Skeletal muscle satellite cell (primary cell): ENCODE results near the gene MDH2. TPM values are rescaled to one million over a fixed set of nuclear protein-coding genes. Genes with fewer than 3 reads are reported as not detected.
A peak's percentile ranks its signal among the peaks of the same experiment; 100 is the strongest.
"Not testable (repeated sequence)": the region's sequence is repeated elsewhere in the genome, so short reads cannot be mapped to it uniquely, and the experiment has no call there.

Source experiments
- H3K27me3 ChIP-seq: 2 replicates; pipeline ENCODE4 v1.7.0; 2013; ENCODE audit warnings: low read length; ENCODE audit not compliant: control insufficient read depth, insufficient read depth
- H3K36me3 ChIP-seq: 2 replicates; pipeline ENCODE4 v1.7.0; 2013; ENCODE audit warnings: mild to moderate bottlenecking, control low read depth, low read length; ENCODE audit not compliant: insufficient read depth
- H3K4me1 ChIP-seq: 2 replicates; pipeline ENCODE4 v1.7.0; 2013; ENCODE audit warnings: low read length; ENCODE audit not compliant: control insufficient read depth, insufficient read depth
- H3K4me2 ChIP-seq: 2 replicates; pipeline ENCODE4 v1.7.0; 2013; ENCODE audit warnings: mild to moderate bottlenecking, low read length
- H3K4me3 ChIP-seq: 2 replicates; pipeline ENCODE4 v1.7.0; 2013; ENCODE audit warnings: low read length
- H3K9ac ChIP-seq: 2 replicates; pipeline ENCODE4 v1.7.0; 2013; ENCODE audit warnings: mild to moderate bottlenecking, low read depth, low read length, moderate library complexity
- H3K9me3 ChIP-seq: replicated peaks from 2 replicates; pipeline ENCODE4 v1.7.0; 2013; ENCODE audit warnings: mild to moderate bottlenecking, control low read depth, low read length
- total RNA-seq: library from RNA; depleted of rRNA; stranded (reverse); fragments of >200 nt; gene quantifications from 2 replicates; pipeline ENCODE4 v1.2.3, GENCODE V29; 2012; rRNA removed

MDH2 gene, protein sequence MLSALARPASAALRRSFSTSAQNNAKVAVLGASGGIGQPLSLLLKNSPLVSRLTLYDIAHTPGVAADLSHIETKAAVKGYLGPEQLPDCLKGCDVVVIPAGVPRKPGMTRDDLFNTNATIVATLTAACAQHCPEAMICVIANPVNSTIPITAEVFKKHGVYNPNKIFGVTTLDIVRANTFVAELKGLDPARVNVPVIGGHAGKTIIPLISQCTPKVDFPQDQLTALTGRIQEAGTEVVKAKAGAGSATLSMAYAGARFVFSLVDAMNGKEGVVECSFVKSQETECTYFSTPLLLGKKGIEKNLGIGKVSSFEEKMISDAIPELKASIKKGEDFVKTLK
- 43.9 and 50.2 TPM in 2 replicates for total RNA-seq

DNA sequence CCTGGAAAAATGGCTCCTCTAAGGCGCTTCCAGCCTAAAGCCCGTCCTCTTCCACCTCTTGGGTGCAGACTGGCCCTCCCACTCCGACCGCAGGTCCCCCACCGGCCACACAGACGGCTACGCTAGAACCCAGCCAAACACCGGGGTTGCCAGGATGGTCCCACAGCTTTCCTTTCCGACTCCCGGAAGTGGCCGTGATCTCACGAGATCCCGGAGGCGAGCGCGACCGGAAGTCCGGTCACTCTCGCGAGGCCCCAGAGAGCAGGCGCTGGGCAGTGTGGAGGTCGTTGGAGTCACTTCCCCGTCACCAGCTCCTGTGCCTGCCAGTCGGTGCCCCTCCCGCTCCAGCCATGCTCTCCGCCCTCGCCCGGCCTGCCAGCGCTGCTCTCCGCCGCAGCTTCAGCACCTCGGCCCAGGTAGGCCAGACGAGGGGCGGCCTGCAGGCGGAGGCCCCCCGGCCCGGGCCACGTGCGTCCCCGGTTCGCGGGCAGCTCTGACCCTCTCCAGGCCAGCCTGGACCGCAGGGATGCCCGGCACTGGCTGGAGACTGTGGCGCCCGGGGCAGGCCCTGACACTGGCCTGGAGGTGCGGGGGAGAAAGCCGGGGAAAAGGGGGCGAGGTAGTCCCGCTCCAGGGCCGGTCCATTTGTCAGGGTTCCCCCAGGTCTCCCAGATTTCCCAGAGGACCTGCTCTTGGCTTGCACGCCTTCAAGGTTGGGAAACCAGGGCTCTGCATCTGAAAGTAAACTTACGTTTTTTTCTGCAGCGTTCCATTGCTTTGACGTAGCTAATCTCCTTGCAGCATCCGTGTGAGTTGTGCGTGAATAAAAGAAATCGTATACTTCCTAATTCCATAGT lies at the start of gene MDH2, which contains the start of gene STYXL1:
Gene MDH2 (plus strand): TSS at position 296 of the 857 bp plus-strand sequence. CDS start 55 bp downstream, at position 351.
Gene STYXL1 (minus strand): TSS at position 190 of the 857 bp plus-strand sequence. CDS start 17,477 bp downstream, outside the sequence.
- Histone ChIP-seq H3K4me1 (peaks cover 5% of the 10 kb centered on the region), H3K36me3 (peaks cover 11% of the 10 kb centered on the region), H3K27me3 (no peaks in the 10 kb centered on the region), H3K4me2 (peak within 1 kb of the TSS; percentile 84), H3K9me3 (no peaks in the 10 kb centered on the region), H3K9ac (peak within 1 kb of the TSS; percentile 99), H3K4me3 (peak within 1 kb of the TSS; percentile 99)

DNA sequence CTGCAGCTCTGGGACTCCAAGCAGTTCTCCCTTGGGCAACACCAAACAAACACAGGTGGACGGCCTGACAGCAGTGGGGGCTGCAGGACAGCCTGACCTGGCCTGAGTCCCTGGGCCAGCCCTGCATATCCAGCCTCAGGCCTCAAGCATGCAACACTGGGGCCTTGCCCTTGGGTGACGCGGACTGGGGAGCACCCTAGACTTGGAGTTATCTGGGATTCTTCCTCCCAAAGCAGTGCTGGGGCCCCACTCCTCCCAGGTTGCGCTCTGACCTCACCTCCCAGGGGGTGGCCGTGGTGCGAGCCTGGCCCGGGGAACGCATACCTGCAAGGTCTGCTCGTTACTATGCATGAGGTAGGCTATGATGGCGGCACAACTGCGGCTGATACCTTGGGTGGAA lies 47.3 kb upstream of the MDH2 start:
- Histone ChIP-seq H3K27me3 (no peaks in the 10 kb centered on the region), H3K9ac (no peak overlapping the region), H3K9me3 (no peaks in the 10 kb centered on the region), H3K4me3 (no peak overlapping the region), H3K4me2 (no peak overlapping the region), H3K36me3 (peaks cover 35% of the 10 kb centered on the region), H3K4me1 (no peaks in the 10 kb centered on the region)

DNA sequence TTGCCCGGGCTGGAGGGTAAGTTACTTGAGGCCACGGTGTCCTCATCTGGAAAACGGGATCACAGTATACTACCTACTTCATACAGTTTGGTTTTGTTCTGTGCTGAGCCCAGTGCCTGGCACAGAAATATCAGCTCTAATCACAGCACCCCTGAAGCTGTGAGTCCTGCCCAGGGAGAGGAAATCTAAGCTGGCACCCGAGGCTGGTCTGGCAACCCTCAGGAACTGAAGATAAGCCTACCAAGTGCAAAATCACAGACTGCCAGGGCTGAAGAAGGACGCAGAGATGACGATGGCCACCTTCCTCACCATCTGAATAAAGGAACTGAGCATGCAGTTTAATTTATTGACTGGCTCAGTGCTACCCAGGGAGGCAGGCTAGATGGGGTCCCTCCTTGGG lies 45.8 kb upstream of the MDH2 start:
- no peak overlapping the region for H3K9ac ChIP-seq
- no peak overlapping the region for H3K4me3 ChIP-seq
- H3K4me2 ChIP-seq: no peak overlapping the region
- no peaks in the 10 kb centered on the region for H3K27me3 ChIP-seq
- no peaks in the 10 kb centered on the region for H3K9me3 ChIP-seq
- peaks cover 24% of the 10 kb centered on the region for H3K36me3 ChIP-seq
- H3K4me1 ChIP-seq: no peaks in the 10 kb centered on the region

DNA sequence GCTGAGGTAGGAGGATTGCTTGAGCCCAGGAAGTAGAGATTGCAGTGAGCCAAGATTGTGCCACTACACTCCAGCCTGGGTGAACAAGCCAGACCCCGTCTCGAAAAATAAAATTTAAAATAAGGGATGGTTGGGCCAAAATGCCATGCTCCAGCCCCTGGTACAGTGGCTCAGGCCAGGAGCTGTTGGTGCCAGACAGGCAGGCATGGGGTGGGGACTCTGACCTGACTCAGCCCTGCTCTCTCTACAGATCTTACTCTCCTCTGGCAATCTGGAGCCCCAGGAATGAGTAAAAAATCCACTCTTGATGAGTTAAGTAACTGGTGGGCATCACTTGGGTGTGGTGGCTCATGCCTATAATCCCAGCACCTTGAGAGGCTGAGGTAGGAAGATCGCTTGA lies 45.1 kb upstream of the MDH2 start:
- H3K9me3 ChIP-seq: no peaks in the 10 kb centered on the region
- no peaks in the 10 kb centered on the region for H3K4me1 ChIP-seq
- H3K9ac ChIP-seq: no peak overlapping the region
- H3K4me3 ChIP-seq: no peak overlapping the region
- H3K36me3 ChIP-seq: peaks cover 24% of the 10 kb centered on the region
- no peak overlapping the region for H3K4me2 ChIP-seq
- H3K27me3 ChIP-seq: no peaks in the 10 kb centered on the region

DNA sequence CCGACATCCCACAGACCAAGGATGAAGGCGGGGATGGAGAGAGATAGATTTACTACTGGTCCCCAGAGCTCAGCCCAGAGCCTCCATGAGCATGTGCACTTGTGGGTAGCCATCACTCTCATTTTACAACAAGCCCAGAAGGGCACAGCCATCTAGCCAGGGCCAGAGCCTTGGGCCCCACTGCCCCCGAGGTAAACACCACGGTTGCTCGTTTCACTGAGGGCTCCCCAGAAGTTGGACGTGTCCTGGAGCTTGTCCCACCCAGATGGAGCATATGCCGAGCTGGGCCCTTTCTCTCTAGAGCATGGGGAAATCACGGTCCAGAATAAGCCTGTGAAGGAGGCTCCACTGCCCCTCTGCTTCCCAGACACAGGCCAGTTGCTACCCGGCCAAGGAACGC lies 44.6 kb upstream of the MDH2 start:
- H3K9me3 ChIP-seq: no peaks in the 10 kb centered on the region
- H3K36me3 ChIP-seq: peaks cover 24% of the 10 kb centered on the region

DNA sequence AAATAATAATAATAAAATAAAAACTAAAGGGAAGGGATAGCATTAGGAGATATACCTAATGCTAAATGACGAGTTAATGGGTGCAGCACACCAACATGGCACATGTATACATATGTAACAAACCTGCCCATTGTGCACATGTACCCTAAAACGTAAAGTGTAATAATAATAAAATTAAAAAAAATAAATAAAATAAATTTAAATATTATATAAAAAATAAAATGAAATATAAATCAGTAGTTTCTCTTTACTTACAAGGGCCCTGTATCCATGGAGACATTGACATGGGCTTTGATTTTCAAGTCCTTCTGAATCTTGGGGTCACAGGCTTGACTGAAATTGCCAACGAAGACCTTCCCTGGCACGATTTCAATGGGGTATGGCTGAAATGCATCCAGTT lies 42.9 kb upstream of the MDH2 start:
- H3K9me3 ChIP-seq, H3K9ac ChIP-seq, H3K4me2 ChIP-seq, H3K4me3 ChIP-seq, H3K4me1 ChIP-seq, H3K27me3 ChIP-seq: not testable (repeated sequence)
- peaks cover 24% of the 10 kb centered on the region for H3K36me3 ChIP-seq

More for the DNA sequence above, 44.6 kb upstream of the MDH2 start:
- Histone ChIP-seq H3K9ac (no peak overlapping the region), H3K4me1 (no peaks in the 10 kb centered on the region), H3K27me3 (no peaks in the 10 kb centered on the region), H3K4me3 (no peak overlapping the region), H3K4me2 (no peak overlapping the region)

DNA sequence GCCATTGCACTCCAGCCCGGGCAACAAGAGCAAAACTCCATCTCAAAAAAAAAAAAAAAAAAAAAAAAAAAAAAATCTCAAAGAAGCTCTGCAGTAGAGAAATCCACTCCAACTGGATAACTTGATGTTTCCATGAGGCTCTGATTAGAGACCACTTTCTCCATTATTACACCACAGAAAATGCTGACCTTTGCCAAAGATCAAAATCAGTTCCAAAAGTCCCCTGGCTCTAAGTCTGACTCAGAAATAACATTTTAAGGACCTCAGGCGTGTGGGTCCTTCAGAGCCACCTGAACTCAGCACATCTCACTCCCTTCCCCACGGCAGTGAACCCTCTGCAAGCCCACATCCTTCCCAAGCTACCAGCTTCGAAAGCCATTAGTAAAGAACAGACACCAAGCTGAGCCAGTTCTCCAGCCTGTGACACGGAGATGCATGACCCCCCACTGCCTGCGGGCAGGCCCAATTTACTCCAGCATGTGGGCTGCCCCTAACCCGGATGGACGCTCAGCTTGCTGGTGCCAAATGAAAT lies 39.7 kb upstream of the MDH2 start:
- H3K36me3 ChIP-seq: peaks cover 11% of the 10 kb centered on the region
- H3K4me1 ChIP-seq: peaks cover 12% of the 10 kb centered on the region
- H3K9me3 ChIP-seq: no peaks in the 10 kb centered on the region
- H3K27me3 ChIP-seq: no peaks in the 10 kb centered on the region
- H3K9ac ChIP-seq: no peak overlapping the region
- no peak overlapping the region for H3K4me2 ChIP-seq
- H3K4me3 ChIP-seq: no peak overlapping the region

DNA sequence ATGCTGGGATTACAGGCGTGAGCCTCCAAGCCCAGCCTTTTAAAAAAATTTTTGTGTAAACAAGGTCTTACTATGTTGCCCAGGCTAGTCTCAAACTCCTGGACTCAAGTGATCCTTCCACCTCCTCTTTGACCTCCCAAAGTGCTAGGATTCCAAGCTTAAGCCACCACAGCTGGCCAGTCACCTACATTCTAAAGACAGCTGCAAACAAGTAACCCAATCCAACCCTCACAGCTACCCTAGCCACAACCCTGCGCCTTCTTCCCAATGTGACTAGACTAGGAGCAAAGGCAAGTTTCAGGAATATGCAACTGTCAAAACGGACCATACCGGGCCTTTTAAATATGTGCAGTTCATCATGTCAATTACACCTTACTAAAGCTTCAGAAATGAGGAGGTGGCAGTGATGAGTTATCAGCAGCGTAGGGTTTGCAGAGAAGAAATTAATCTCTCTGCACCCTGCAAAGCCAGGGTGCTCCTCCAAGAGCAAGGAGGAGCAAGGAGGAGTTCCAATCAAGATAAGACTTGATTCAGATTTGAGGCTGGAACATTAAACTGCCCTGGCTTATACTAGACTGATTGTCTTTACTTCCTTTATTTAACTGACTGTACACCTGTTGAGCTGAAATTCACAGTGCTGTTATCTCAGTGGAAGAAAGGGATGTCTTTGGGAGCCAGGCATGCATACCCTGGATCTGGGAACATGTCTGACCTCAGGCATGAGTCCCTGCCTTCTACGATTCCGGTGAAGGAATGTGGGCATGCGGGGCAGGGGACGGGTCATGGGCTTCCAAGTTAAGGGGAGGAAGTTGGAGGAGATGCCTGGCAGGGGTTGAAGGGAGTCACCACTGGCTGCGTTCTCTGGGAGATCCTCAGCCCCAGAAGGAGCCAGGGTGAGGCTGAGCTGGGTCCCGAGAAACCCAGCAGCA lies 38.0 kb upstream of the MDH2 start:
- Histone ChIP-seq H3K4me3 (no peak overlapping the region), H3K4me2 (no peak overlapping the region), H3K27me3 (no peaks in the 10 kb centered on the region), H3K9ac (no peak overlapping the region), H3K36me3 (peaks cover 4% of the 10 kb centered on the region), H3K4me1 (peaks cover 12% of the 10 kb centered on the region), H3K9me3 (no peaks in the 10 kb centered on the region)

DNA sequence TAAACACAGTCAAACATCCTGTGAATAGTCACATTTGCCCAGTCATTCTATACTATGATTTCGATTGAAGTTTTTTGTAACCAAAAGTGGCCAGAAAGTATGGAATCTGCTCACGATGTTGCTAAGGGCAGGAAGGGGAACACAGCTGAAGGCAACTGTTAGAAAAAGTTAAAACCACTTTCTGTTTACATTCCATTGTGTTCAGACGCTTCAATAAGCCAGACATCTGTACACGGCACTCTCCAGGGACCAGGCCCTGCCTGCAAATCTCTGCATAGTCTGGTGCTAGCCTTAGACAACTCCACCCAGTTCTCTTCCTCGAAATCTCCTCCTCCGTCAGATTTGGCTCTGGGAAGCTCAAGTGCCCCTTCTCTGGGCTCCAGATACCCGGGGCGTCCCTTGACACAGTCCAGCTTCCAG lies 36.5 kb upstream of the MDH2 start:
- Histone ChIP-seq H3K9ac (no peak overlapping the region), H3K4me3 (no peak overlapping the region), H3K27me3 (no peaks in the 10 kb centered on the region), H3K9me3 (no peaks in the 10 kb centered on the region), H3K4me1 (peaks cover 12% of the 10 kb centered on the region), H3K36me3 (peaks cover 6% of the 10 kb centered on the region), H3K4me2 (no peak overlapping the region)

DNA sequence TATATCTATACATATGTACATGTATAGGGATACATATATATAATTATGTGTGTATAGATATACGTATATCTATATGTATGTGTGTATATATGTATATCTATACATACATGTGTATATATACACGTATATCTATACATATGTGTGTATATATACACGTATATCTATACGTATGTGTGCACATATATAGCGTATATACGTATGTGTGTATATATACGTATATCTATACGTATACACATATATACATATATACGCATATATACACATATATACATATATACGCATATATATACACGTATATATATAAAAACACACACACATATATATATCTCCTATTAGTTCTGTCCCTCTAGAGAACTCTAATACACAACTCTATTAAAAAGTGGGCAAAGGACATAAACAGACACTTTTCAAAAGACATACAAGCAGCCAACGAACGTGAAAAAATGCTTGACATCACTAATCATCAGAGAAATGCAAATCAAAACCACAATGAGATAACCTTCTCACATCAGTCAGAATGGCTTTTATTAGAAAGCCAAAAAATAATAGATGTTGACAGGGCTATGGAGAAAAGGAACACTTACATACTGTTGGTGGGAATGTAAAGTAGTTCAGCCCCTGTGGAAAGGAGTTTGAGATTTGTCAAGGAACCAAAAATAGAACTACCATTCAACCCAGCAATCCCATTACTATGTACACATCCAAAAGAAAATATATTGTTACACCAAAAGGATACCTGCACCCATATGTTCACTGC lies 31.5 kb upstream of the MDH2 start:
- Histone ChIP-seq H3K27me3 (no peaks in the 10 kb centered on the region), H3K4me2 (no peak overlapping the region), H3K9ac (no peak overlapping the region), H3K36me3 (peaks cover 15% of the 10 kb centered on the region), H3K4me1 (peaks cover 3% of the 10 kb centered on the region), H3K4me3 (no peak overlapping the region), H3K9me3 (no peaks in the 10 kb centered on the region)
